GM18868 (cell line): ENCODE measurements around the gene KIF5C.
A peak's percentile ranks its signal among the peaks of the same experiment; 100 is the strongest.

ENCODE experiments used
- ATAC-seq: cut with Tn5 transposase; IDR thresholded peaks from one replicate; pipeline ENCODE4 v1.9.1; 2021; ENCODE audit warnings: mild to moderate bottlenecking, moderate library complexity; ENCODE audit not compliant: unreplicated experiment

KIF5C gene

DNA sequence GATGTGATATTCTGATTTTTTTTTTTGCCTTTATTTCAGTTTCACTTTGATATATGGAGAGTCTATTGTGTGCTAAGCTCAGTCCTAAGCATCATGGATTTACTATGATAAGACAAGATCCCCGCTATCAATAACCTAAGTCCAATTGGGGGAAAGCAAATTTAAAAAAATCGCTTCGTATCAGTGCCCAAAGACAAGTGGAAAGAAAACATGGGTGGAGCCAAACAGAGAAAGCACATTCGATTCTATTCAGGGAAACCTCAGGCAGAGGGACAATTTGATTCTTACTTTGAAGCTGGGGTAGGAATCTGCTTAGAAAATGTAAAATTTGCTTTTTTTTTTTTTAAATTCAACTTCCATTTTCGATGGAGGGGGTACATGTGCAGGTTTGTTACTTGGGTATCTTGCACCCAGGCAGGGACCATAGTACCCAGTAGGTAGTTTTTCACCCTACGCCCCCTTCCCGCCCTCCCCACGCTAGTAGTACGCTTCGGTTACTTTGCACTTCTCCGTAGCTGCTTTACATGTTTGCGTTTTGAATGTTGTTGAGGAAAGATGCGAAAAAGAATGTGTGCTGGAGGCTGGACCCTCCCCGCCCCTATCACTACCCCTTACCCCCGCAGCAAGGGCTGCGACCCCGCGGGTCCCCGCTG lies 12.4 kb downstream of the KIF5C start:
- no peak for ATAC-seq

DNA sequence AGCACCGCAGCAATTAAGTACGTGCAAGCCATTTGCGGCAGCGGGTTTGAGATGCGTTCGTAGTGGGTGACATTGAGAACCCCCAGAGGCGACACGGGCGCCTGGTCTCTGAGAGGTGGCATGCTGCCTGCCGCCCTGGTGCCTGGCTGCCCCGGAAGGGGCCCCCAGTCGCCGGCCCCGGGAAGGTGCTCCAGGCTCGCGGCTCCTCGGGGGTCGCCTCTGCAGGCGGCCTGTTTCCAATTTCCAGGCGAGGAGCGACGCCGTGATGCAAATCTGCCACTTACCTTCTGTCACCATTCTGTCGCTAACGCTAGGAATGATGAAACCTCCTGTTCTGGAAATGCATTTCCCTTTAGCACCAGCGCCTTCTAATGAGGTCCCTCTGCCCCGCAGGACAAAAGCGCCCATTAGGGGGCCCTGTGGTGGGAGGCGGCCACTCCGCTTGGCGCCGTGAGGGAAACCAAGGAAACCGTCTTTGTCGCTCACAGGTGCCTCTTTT lies 13.0 kb downstream of the KIF5C start:
- ATAC-seq: peak; percentile 50

DNA sequence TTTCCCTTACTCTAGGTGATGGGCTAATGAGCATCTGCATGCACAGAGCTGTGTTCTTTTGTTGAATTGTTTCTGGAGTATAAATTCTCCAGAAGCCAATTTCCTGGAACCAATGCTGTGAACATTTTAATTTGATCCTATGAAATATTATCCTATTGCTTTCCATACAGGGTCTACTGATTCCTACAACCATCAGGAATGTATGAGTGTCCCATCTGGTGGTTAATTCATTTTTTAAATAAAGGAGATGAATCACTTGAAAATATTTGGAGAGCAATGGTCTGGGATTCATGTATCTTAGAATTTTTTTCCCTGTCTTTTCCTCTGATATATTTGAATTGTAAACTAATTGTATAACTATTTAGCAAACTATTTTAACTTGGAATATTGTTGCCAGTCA lies 14.0 kb downstream of the KIF5C start:
- no peak for ATAC-seq

DNA sequence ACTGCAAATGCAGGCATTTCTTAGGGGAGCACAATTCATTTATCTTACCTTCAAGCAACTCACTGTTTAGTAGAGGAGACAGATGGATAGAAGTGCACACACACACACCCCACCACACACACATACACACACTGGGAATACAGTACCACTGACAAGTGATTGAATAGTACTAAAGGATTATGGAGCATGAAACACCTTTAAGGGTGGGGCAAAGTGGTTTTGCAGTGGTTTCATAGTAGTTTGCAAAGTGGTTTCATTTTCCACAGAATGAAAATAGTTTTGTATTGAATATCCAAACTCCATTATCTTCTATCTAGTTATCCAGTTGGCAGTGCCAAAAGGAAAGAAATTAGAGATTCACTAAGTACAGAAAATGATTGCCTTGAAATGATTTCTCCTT lies 18.9 kb downstream of the KIF5C start:
- no peak for ATAC-seq

DNA sequence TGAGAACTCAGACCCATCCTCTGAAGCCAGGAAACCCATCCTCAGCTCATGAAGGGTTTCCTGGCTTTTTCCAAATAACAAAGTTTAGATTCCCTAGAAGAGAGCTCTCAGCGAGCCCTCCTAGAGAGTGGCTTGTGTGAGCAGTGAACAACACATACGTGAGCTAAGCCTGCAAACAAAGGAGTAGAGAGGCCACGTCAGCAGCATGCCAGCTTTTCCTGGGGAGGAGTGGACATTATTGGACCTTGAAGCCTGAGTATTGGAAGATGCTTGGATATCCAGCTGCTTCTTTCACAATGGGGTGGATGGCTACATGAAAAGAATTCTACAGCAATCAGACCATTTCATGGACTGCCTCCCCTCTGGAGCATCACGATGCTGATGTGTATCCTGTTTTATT lies 21.1 kb downstream of the KIF5C start:
- ATAC-seq: no peak

DNA sequence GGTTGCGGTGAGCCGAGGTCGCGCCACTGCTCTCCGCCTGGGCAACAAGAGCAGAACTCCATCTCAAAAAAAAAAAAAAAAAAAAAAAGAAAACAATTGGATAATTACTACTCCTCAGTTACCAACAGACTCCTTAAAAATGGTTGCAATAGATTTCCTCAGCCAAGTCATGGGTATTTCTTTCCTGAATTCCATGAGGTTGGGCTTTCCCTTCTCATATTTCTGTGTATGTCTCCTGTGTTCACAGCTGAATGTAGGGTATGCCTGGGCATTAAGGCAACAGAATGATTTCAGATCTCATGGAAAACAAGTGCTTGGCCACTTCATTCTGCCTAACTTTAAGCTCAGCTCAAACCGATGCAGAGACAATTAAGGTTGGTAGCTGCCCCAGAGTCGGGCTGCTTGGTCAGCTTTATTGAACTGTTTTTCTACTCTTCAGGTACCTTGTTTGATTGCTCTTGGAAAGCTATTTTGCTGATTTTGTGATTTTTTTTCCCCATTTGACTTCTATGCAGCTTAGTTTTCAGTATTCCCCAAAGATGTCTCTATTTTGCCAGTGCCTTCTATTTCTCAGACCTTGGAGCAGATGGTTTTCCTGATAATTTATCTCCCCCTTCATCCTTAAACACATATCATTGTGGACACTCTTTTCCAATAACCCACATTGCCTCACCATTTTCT lies 24.8 kb downstream of the KIF5C start:
- no peak for ATAC-seq

DNA sequence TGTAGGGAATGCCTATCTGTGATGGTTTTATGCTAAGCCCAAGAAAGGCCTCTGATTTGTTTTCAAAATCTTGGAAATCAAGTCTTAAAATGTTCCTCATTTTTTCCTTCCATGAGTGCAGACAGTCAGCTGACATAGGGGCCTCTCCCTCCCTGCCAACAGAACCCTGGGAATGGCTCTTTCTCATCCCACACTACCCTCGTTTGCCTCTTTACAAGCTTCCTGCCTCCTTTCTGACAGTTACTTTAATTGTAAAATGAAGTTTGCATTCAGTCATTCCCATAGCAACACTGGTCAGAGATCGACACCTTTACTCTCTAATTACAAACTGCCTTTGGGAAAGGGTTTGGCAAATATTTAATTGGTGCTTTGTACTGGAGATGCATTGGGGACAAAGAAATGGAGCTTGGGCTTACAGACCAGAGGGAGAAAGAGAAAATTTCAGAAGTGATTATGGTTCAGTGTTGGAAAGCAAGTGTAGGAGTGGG lies 25.4 kb downstream of the KIF5C start:
- no peak for ATAC-seq

DNA sequence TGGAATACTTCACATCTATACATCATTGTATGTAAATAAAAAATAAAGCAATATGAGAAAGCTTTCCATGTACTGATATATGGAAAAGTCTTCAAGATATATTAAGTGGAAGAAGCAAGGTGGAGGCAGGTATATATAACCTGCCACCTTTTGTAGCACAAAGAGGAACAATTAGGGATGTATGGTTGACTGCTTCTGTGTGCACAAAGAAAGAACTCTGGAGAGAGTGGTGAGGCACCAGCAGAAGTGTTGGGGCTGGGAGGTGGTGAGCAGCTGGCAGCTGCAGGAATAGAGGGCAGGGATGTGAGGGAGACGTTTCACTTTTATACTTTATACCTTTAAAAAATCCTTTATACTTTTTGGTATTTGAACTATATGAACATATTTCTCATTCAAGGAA lies 26.1 kb downstream of the KIF5C start:
- peak; percentile 70 for ATAC-seq

DNA sequence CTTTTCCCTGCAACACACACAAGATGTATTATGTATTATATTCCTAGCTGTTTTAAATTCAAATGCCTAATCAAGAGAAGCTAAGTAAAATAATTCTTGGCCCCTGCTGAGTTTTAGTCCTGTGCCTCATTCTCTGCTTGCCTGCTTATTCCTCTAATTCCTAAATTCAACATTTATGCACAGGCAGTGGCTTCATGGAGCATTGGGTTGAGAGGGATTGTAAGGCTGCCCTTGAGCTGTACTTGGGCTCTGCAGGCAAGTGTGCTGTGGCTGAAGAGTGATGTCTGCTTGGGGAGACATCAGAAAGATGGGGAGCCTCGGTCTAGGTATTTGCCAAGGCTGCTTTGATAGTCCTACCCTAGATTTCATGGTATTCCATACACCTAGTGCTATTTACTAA lies 27.8 kb downstream of the KIF5C start:
- no peak for ATAC-seq

DNA sequence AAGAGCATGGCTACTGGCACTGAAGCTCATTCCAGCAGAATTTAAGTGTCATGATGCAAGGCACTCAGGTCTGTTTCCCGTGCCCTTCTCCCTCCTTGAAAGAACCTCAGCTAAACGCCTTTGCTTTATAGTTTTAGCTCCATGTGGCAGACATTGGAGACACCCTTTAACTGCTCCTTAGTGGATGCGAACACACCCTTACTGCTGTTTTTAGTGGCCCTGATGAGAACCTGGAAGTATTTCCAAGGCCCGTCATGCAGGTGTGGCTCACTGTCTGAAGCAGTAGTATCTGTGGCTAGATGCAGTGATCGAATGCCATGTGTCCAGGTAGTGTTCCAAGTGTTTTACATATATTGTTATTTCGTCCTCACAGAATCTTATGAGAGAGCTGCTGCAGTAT lies 28.3 kb downstream of the KIF5C start:
- no peak for ATAC-seq

DNA sequence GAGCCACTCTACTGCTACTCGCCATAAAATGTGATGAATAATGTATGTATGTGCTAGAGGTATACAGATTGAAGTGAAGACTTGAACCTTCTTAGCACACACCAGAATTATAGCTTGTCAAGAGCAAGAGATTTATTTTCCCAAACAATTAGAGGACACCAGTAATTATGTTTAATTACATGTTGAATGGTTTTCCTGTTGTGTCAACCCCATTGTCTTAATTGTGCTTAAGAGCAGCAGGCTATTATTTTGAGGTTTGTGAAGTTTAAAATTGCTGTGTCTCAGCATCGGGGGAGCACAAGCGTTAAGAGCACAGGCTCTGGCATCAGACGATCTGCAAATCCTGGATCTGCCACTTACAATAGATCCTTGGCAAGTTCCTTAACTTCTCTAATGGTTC lies 29.0 kb downstream of the KIF5C start:
- ATAC-seq: no peak

DNA sequence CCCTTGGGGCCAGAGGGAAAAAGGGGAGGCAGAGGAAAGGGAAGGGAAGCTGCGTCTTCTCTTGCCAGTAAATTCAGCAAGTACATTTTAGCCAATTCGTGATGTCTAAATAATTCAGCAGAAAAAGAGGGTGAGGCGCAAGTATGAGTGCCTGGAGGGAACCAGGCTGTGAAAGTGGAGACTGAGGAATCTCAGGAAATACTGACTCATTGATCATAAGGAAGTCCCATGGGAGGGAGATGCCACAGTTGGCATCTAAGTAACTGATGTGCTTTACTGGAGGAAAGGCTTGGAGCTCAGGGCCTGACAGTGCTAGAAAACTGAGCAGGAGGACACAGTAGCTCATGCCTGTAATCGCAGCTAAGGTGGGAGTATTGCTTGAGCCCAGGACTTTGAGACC lies 31.1 kb downstream of the KIF5C start:
- no peak for ATAC-seq

DNA sequence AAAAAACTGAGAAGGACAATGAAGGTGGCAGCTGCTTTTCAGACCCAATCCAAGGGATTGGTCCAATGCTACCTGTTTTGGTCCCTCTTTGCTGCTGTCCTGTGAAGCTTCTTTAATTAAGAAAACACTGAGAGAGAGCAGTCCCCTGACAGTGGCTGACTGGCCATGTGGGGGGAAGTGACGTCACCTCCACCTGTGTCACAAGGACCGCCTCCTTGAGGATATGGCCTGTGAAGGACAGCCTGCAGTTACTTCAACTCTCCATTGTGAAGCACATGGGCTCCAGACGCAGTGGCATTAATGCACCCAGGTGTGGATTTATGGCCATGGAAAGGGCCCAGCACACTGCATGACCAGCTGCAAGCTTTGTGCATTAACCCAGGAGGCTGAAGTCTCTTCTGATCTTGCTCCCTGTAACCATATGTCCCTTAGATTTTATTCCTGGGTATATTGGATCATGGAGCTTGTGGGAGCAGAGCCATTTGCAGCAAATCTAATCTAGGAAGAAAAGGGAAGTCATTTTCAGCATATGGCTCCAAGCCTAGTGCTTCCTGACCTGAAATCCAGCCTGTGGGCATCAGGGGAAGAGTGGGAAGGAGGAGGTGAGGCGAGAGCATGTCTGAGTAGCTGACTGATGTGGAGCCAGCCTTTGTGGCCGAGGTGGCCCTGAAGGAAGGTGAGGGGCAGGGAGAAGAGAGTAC lies 32.2 kb downstream of the KIF5C start:
- no peak for ATAC-seq

DNA sequence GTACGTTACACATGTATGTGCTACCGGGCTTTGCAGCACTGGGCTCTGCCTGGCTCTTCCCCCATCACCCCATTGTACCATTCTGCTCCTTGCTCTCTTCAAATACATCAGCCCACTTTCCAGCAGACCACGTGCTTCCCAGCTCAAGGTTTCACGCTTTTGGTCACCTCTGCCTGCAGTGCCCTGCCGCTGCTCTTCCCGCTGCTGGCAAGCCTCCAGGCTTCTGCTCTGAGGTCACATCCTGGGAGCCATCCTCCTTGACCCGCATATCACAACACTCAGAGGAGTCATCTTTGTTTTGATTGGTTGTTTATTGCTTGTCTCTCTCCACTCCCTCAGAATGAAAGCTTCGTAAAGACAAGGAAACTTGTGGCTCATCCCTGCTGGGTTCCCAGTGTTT lies 34.1 kb downstream of the KIF5C start:
- ATAC-seq: no peak

DNA sequence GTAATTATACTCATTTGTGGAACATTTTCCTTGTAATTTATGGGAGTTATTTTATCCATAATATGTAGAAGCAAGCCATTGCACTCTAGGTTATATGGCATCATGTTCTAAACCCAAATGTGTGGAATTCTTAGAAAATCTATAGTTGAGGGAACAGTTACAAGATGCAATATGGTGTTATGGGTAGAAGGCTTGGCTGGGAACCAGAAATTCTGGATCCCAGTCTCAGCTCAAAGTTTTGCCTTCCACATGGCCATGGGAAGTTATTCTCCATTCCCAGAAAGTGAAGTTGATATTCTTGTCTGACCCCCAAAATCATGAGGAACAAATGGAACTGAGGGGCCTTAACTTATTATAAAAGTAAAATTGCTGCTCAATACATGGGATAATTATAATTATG lies 38.0 kb downstream of the KIF5C start:
- ATAC-seq: no peak

DNA sequence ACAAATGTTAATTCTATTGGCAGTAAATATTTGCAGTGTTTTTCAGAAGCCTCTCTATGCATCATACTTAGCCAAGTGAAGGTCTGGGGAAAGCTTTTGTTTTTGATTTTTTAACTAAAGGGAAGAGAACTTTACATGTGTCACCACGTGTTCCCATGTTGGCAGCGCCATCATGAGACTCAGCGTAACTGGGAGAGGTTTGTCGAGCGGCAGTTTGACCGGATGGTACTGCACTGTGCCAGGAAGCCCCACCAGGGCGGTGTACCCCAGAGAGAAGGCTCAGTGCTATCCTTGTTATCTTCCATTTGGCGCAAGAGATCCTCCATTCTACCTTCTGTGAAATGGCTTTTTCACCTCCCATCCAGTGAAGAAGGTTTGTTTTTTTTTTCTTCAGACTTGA lies 38.5 kb downstream of the KIF5C start:
- ATAC-seq: no peak

DNA sequence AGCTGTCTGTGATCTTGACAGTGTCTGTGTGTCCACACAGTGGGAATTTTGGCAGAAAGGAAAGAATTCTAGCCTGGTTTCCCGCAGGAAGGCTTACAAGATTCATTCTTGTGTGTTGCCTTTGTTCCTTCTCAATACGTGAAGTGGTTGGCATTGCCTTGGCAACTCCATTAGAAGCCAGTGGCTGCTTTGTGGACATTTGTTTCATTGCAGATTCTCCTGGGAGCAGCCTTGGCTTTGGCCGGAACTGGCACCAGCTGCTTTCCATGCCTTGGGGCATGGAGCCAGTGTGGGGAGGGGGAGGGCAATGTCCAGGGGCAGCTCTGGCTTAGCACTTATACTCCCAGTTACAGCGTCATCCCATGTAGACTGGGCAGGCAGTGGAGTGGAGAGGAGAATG lies 39.4 kb downstream of the KIF5C start:
- no peak for ATAC-seq

DNA sequence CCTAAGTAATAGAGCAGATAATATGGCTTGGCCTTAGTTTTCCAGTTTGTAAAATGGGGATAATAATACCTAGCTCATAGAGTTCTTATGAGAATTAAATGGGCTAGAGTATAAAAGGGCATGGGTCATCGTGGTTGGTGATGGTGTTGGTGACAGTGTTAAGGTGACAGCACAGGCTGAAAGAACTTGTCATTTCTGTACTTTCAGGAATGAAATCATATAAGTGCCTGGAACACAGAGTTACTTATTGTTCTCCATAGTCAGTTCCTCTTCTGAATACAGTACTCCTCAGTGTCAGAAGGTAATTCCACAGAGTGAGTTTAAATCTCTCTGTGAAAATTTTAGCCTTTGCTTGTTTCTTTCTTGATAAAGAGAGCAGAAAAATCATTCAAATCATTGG lies 42.4 kb downstream of the KIF5C start:
- ATAC-seq: peak; percentile 86

DNA sequence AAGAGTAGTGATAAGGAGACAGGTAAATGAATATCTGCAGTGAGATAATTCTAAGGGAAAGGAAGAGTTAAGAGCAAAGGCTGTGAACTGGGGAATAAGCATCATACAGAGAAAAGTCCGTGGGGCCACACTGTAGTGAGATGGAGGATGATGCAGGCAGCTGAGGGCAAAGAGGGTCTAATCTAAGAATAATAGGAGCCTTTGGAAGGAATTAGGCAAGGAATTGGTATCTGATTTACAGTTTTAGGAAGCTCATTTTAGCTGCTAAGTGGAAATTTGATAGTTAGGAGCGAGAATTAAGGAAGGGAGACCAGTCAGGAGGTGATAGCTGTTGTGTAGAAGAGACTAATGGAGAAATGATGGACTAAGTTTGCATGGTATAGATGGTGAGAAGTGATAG lies 43.5 kb downstream of the KIF5C start:
- no peak for ATAC-seq

DNA sequence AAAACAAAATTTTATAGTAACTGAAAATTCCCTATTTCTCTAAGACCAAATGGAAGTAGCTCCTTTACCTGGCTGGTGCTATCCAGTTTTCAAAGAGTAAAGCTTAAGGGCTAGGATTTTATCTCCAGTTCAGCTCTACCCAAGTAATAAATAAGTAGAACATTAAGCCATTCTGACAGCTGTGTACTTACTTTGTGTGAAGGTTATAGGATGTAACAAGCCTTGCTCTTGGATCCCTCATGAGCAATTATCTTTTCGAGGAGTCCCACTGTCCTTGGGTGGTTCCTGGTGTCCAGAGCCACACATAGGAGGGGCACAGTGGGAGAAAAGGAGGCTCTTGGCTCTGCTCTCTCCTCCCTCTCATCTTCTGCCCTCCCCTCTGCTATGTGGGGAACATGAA lies 45.5 kb downstream of the KIF5C start:
- ATAC-seq: no peak

DNA sequence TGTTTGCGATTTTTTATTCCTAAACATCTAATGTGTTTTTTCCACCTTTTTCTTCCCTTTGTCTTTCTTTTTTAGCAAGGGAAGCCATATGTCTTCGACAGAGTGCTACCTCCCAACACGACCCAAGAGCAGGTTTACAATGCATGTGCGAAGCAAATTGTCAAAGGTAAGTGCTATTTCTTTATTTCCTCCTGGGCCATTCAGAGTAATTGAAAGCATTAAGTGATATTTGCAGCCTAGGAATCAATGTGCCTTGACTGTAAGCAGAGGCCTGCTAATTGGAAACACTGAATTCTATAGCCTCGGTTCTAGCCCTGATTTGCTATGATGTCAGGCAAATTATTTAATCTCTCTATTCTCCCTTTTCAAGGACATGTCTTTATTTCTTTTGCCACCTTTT lies 47.0 kb downstream of the KIF5C start:
- ATAC-seq: no peak
